HG02970 (cell line): ENCODE results near the gene FMR1.

Experiments used
- ATAC-seq: cut with Tn5 transposase; IDR thresholded peaks from one replicate; pipeline ENCODE4 v1.9.1; 2021; ENCODE audit warnings: mild to moderate bottlenecking, moderate library complexity, moderate number of reproducible peaks; ENCODE audit not compliant: unreplicated experiment, low FRiP score

The FMR1 gene

DNA sequence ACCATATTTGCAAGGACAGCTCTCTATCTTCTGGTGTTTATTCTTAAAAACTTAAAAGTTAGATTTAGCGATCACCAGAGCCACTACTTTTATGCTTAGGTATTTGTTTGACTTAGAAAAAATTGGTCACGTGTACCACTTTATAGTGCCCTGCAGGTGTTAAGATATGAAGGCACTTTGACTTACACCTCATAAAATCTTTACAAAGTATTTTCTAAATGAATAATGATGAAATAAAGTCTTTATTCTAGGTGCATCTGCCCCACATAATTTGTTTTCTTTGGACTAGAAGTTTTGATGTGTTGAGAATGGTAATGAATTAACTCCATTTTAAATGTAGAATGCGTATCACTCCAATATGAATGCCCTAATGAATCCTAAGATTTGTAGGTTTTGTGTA, 2.9 kb downstream of the FMR1 start:
- ATAC-seq = no peak

DNA sequence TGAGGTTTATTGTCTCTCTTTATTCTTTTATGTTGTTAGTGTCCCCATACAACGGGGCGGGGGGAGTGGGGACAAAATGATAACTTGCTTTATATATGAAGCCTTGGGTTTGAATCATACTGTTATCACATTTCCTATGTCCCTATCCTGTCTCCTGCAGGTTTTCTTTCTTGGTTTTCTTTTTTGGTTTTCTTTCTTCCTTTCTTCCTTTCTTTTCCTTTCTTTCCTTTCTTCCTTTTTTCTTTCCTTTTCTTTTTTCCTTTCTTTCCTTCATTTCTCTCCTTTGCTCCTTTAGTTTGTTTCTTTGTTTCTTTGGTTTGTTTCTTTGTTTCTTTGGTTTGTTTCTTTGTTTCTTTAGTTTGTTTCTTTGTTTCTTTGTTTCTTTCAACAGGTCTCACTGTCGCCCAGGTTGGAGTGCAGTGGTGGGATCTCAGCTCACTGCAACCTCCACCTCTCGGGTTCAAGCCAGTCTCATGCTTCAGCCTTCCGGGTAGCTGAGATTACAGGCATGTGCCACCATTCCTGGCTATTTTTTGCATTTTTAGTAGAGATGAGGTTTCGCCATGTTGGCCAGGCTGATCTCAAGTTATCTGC, 4.8 kb downstream of the FMR1 start:
- no peak for ATAC-seq

DNA sequence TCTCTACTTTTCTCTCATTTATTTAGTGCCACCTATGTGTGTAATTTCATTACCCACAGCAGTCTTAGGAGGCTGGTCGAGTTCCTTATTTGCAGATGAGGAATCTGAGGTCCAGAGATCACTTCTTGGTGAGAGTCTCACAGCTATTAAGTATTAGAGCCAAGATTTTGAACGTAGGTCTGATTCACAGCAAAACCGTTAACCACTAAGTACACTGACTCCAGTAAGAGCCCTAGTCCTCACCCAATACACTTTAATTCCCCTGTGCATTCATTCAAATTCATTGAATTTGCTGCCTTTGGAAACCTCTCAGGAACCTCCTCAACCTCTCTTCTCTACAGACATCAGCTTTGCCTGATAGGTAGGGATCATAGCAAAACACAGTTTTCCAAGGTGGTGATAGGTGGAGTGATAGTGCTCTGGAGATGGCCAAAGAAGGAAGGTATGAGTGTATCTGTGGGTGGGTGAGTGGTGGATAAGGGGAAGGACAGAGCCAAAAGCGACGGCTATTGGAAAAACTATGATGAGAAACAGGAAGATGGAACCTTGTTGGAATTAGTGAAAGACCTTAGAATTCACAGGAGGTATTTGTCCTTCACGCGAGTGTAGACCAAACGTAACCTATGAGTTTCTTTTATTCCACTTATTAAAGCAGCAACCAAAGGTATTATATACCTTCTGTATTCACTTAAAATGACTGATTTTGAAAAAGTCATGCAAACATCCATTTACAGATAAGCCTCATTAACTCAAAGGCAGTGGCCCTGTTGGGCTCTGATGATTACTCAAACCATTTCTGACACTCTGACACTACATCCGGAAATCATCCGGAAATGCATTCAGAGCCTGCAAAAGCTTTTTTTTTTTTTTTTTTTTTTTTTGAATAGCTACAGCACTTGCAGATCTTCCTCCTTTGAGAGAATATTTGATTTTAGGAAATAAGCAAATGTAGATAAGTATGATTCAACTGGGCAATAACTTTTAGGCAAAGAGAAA, 6.3 kb downstream of the FMR1 start:
- no peak for ATAC-seq

DNA sequence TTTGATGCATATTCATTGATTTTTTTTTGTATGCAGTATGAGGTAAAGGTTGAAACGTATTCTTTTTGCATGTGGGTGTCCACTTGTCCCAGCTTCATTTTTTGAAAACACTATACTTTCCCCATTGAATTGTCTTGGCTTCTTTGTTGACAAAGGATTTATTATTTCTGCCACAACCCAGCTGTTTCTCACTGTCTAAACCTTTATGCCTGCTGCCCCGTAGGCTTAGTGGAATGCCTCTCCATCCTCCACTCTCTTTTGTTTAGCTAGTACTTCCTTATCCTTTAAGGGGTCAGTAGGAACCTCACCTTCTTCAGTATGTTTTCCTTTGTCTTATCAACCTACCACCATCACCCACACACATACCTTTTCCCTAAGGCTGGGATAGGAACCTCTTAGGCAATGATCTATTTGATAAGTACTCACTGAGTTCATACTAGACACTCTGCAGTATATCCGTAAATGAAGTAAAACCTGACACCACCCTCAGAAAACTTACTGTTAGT, 8.5 kb downstream of the FMR1 start:
- ATAC-seq = no peak

DNA sequence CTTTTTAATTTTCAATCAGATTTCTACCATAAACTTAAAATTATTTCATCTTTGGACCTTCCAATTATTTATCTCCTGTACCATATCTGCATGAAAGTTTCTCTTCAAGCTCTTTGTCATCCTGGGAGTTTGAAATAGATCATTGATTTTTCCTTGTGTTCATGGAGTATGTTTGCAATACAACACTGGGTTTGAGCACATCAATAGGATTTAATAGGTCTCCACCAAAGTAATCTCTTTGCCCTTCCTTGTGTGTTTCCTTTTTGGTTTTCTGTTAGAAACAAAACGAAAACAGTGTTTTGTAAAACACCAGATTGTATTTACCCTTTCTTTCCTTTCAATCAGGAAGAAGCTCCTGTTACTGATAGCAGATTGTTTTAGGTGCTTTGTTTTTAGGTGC, 11.9 kb downstream of the FMR1 start:
- ATAC-seq = no peak

DNA sequence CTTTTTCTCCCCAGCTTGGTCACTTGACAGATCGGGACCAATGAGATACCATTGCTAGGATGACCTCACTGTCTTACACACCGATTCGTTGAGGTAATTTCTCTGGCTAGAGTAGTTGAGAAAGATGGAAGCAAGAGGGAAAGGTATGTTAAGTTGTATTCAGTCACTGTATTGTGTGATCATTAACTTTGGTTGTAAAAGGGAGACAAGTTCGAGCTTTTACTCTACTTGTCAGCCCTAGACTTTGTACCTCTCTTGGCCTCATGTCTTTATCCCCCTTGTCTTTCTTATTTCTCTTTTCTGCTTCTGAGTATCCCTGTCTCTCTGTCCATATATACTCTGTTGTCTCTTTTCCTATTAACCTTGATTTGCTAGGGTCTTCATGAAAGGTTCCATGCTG, 15.5 kb downstream of the FMR1 start:
- no peak for ATAC-seq

- ATAC-seq = no peak
Observed at GRCh38 chrX:147933815-147934214, 22.1 kb downstream of the FMR1 start.

- no peak for ATAC-seq
Observed at GRCh38 chrX:147935156-147935758, 23.5 kb downstream of the FMR1 start.

DNA sequence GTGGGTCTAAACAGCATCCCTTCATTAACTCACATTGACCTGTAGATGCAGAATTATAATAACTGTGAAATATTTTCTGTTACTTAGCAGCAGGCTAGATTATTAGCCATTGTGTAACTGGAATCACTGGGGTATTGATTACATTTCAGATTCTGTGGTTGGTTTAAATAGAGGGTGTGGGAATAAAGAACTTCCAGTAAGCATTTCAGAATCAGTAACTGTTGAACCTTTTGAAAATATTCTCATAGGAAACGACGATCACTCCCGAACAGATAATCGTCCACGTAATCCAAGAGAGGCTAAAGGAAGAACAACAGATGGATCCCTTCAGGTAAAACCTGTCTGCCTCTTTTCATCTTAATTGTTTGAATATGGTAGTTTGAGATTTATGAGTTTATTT, 33.6 kb downstream of the FMR1 start:
- ATAC-seq = no peak

GRCh38 chrX:147948531-147948930, 36.8 kb downstream of the FMR1 start:
- no peak for ATAC-seq

GRCh38 chrX:147950352-147950751, 38.6 kb downstream of the FMR1 start:
- no peak for ATAC-seq

- ATAC-seq = no peak
Observed at GRCh38 chrX:147953976-147954375, 42.3 kb downstream of the FMR1 start.

- ATAC-seq = no peak
Observed at GRCh38 chrX:147957291-147957690, 45.6 kb downstream of the FMR1 start.

GRCh38 chrX:147958291-147958690, 46.6 kb downstream of the FMR1 start:
- ATAC-seq = no peak

DNA sequence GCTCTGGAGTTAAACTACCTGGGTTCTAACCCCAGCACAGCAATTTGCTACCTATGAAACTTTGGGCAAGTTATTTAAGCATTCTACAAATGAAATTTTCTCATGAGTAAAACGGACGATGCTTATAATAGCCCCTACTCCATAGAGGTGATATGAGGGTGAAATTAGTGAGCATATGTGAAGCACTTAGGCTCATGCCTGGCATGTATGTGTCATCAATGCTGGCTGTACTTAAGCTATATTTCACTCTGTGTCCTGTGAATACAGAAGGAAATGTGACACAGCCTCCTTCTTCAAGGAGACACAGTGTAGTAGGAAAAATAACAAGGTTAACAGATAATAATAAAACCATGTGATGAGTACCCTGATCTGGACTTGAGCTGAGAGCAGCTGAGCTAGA, 49.0 kb downstream of the FMR1 start:
- ATAC-seq = no peak

DNA sequence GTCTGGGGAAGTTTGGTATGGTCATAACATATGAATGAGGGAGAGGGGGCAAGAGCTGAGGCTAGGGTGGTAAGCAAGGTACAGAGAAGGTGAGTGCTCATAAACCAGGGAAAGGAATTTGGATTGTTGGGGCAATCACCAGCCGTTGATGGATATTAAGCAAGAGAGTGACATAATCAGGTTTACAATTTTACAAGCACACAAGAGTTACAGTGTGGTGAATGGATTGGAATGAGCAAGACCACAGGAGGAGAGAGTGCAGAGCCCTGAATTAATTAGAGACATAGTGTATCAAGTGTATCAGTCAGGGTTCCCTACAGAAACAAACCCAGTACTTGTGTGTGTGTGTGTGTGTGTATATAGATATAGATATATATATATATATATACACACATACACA, 50.8 kb downstream of the FMR1 start:
- no peak for ATAC-seq

DNA sequence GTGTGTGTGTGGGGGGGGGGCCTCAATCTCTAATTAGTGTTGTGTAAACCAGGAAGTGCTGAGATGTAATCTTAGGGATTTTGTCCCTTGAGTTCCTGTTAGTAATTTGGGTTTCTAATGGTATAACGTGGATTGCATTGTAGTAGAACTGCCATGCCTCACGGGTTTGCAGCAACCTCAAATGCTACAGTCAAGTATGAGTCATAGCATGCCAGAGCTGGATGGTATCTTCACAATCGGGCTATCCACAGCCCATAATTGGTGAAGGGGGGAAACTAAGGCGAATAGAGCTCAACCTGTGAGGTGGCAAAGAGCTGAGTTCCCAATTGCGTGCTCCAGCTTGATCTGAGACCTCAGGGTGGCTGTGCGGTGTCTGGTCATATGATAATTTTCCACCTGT, 67.2 kb downstream of the FMR1 start:
- ATAC-seq = no peak

- no peak for ATAC-seq
Observed at GRCh38 chrX:147981038-147981752, 69.5 kb downstream of the FMR1 start, which contains the start of gene FMR1NB. Gene FMR1NB, plus strand, starts transcription at chrX:147981337. Its CDS starts 66 bp downstream, at chrX:147981403.
